Measurements from ENCODE around the gene ZSCAN18. TPM values are rescaled to one million over a fixed set of nuclear protein-coding genes. Genes with fewer than 3 reads are reported as not detected.

Gene ZSCAN18
- total RNA-seq, 4 donors from 2014 or later: 35.3 to 64.3 (median 50.9) TPM

- peak overlapping the region; percentile 84 for H3K4me3 ChIP-seq (ENCODE audit: low read depth, poor library complexity, severe bottlenecking)
- WGBS, 2 donors: 39 to 40% methylated on average over 8 of the region's 8 CpGs
- intact Hi-C loops (cut with DNase I; ENCODE audit: low total_unique reads): no loop called here
- TF ChIP-seq CTCF (IDR thresholded peaks at IDR 0.05) (no peak), POLR2A (IDR thresholded peaks at IDR 0.05) (no peak)
- DNase-seq (ENCODE audit: low spot score in 2 of 2): no peak
These were observed 682 bp downstream of the ZSCAN18 start for GRCh38 chr19:58097349-58097748.

GRCh38 chr19:58096884-58097283, 1.1 kb downstream of the ZSCAN18 start:
- no peak overlapping the region for H3K4me3 ChIP-seq (ENCODE audit: low read depth, poor library complexity, severe bottlenecking)
- no peak for DNase-seq (ENCODE audit: low spot score in 2 of 2)
- intact Hi-C loops (cut with DNase I; ENCODE audit: low total_unique reads): no loop called here
- WGBS, 2 donors: 84 to 90% methylated on average over 13 of the region's 13 CpGs
- no peak for TF ChIP-seq POLR2A (IDR thresholded peaks at IDR 0.05)
- no peak for TF ChIP-seq CTCF (IDR thresholded peaks at IDR 0.05)

GRCh38 chr19:58095328-58095727, 2.7 kb downstream of the ZSCAN18 start:
- intact Hi-C loops (cut with DNase I; ENCODE audit: low total_unique reads): no loop called here
- DNase-seq (ENCODE audit: low spot score in 2 of 2): no peak
- 95 to 99% methylated on average over 10 of the region's 10 CpGs for WGBS, 2 donors
- TF ChIP-seq CTCF (IDR thresholded peaks at IDR 0.05): no peak
- TF ChIP-seq POLR2A (IDR thresholded peaks at IDR 0.05): no peak
- H3K4me3 ChIP-seq (ENCODE audit: low read depth, poor library complexity, severe bottlenecking): no peak overlapping the region

GRCh38 chr19:58093071-58093470, 5.0 kb downstream of the ZSCAN18 start:
- intact Hi-C loops (cut with DNase I; ENCODE audit: low total_unique reads): loop anchor here (5.0 kb wide), 1 partner anchor 214 kb away; the partner anchor contains the start of gene ERVK3-1
- 93% methylated on average over 7 of the region's 7 CpGs for WGBS, 2 donors
- TF ChIP-seq POLR2A (IDR thresholded peaks at IDR 0.05) (no peak), CTCF (IDR thresholded peaks at IDR 0.05) (no peak)
- no peak for DNase-seq (ENCODE audit: low spot score in 2 of 2)
- no peak overlapping the region for H3K4me3 ChIP-seq (ENCODE audit: low read depth, poor library complexity, severe bottlenecking)

GRCh38 chr19:58091251-58091995, 6.6 kb downstream of the ZSCAN18 start:
- DNase-seq (ENCODE audit: low spot score in 2 of 2): no peak
- intact Hi-C loops (cut with DNase I; ENCODE audit: low total_unique reads): loop anchor here (5.0 kb wide), 1 partner anchor 216 kb away; the partner anchor contains the start of gene ERVK3-1
- TF ChIP-seq POLR2A (IDR thresholded peaks at IDR 0.05) (no peak), CTCF (IDR thresholded peaks at IDR 0.05) (no peak)

More at GRCh38 chr19:58091251-58091995, 6.6 kb downstream of the ZSCAN18 start:
- H3K4me3 ChIP-seq (ENCODE audit: low read depth, poor library complexity, severe bottlenecking): no peak overlapping the region
- WGBS, 2 donors: 83% methylated on average over 7 to 10 of the region's 11 CpGs
